Measurements from ENCODE around the gene CIBAR2.

The CIBAR2 gene

GRCh38 chr16:85083051-85083639 lies 29.1 kb downstream of the CIBAR2 start:
- DNase-seq (ENCODE audit: low spot score): no peak

GRCh38 chr16:85082173-85083050 lies 29.9 kb downstream of the CIBAR2 start:
- no peak for DNase-seq (ENCODE audit: low spot score)

- no peak for DNase-seq (ENCODE audit: low spot score)
Measured at GRCh38 chr16:85081765-85082164, 30.5 kb downstream of the CIBAR2 start.

- DNase-seq (ENCODE audit: low spot score): no peak
Measured at GRCh38 chr16:85081038-85081437, 31.2 kb downstream of the CIBAR2 start.

- no peak for DNase-seq (ENCODE audit: low spot score)
Measured at GRCh38 chr16:85079785-85080570, 32.3 kb downstream of the CIBAR2 start.

GRCh38 chr16:85078952-85079351 lies 33.3 kb downstream of the CIBAR2 start:
- DNase-seq (ENCODE audit: low spot score): no peak

- DNase-seq (ENCODE audit: low spot score): no peak
Measured at GRCh38 chr16:85078226-85078625, 34.0 kb downstream of the CIBAR2 start.

- no peak for DNase-seq (ENCODE audit: low spot score)
Measured at GRCh38 chr16:85077576-85078125, 34.6 kb downstream of the CIBAR2 start.

GRCh38 chr16:85077039-85077438 lies 35.2 kb downstream of the CIBAR2 start:
- no peak for DNase-seq (ENCODE audit: low spot score)

- DNase-seq (ENCODE audit: low spot score): no peak
Measured at GRCh38 chr16:85075236-85075924, 36.9 kb downstream of the CIBAR2 start.

- DNase-seq (ENCODE audit: low spot score): no peak
Measured at GRCh38 chr16:85074225-85074914, 37.9 kb downstream of the CIBAR2 start.

- no peak for DNase-seq (ENCODE audit: low spot score)
Measured at GRCh38 chr16:85072947-85073346, 39.3 kb downstream of the CIBAR2 start.

GRCh38 chr16:85072076-85072860 lies 40.0 kb downstream of the CIBAR2 start:
- DNase-seq (ENCODE audit: low spot score): no peak

GRCh38 chr16:85069171-85069570 lies 43.1 kb downstream of the CIBAR2 start:
- no peak for DNase-seq (ENCODE audit: low spot score)

GRCh38 chr16:85068746-85069145 lies 43.5 kb downstream of the CIBAR2 start:
- DNase-seq (ENCODE audit: low spot score): no peak

- DNase-seq (ENCODE audit: low spot score): no peak
Measured at GRCh38 chr16:85067426-85067825, 44.8 kb downstream of the CIBAR2 start.

GRCh38 chr16:85067024-85067423 lies 45.2 kb downstream of the CIBAR2 start:
- no peak for DNase-seq (ENCODE audit: low spot score)

GRCh38 chr16:85066346-85066885 lies 45.9 kb downstream of the CIBAR2 start:
- DNase-seq (ENCODE audit: low spot score): no peak

- no peak for DNase-seq (ENCODE audit: low spot score)
Measured at GRCh38 chr16:85065099-85065498, 47.2 kb downstream of the CIBAR2 start.

- DNase-seq (ENCODE audit: low spot score): no peak
Measured at GRCh38 chr16:85064186-85064585, 48.1 kb downstream of the CIBAR2 start.

Measured in kidney tubule cell (primary cell).